Peyer's patch (tissue), 4 donors: Measurements from ENCODE around the gene DGKA. TPM values are rescaled to one million over a fixed set of nuclear protein-coding genes. Genes with fewer than 3 reads are reported as not detected.
"Not testable (repeated sequence)": the region's sequence is repeated elsewhere in the genome, so short reads cannot be mapped to it uniquely, and the experiment has no call there.

Source experiments
- DNase-seq, 3 donors: peaks; one replicate each; pipeline ENCODE4 v3.0.0-alpha.2; 2017 to 2019
- H3K27ac ChIP-seq, 4 donors: fragments of 200-600 bp; sonication (generic); one replicate each; pipeline ENCODE4 v1.5.1; 2016 to 2019
- H3K27me3 ChIP-seq, 2 donors: fragments of 200-600 bp; sonication (generic); one replicate each; pipeline ENCODE4 v1.5.1; 2019
- H3K36me3 ChIP-seq, 3 donors: fragments of 200-600 bp; sonication (generic); one replicate each; pipeline ENCODE4 v1.5.1; 2016 to 2019
- H3K4me1 ChIP-seq, 4 donors: fragments of 200-600 bp; sonication (generic); one replicate each; pipeline ENCODE4 v1.5.1; 2016 to 2019
- H3K4me3 ChIP-seq, 4 donors: fragments of 200-600 bp; sonication (generic); 1 replicate in 3 of 4; 2 replicates in 1 of 4; pipeline ENCODE4 v1.5.1; 2016 to 2019; ENCODE audit warnings: mild to moderate bottlenecking in 1 of 4
- H3K9me3 ChIP-seq, 4 donors: fragments of 200-600 bp; sonication (generic); one replicate each; pipeline ENCODE4 v1.5.1; 2016 to 2019; ENCODE audit warnings: mild to moderate bottlenecking in 1 of 4
- POLR2A ChIP-seq, 2 donors: fragments of 450-650 bp; IDR thresholded peaks; one replicate each; pipeline ENCODE4 v1.5.1; 2017; ENCODE audit warnings: antibody characterized with exemption in 2 of 2, mild to moderate bottlenecking in 2 of 2, moderate library complexity in 2 of 2
- total RNA-seq, 4 donors: library from RNA; depleted of rRNA; stranded (reverse); fragments of >200 nt; gene quantifications; one replicate each; pipeline ENCODE4 v1.1.0, GENCODE V29; 2016
- TF ChIP-seq, protein P1 (sequence below), 6 experiments: fragments of 450-650 bp in 4 of 6; fragments of 200-600 bp in 2 of 6; sonication (generic) in 1 of 6; IDR thresholded peaks; one replicate each; pipeline ENCODE4 v1.5.1; 2017 to 2019; ENCODE audit warnings: antibody characterized with exemption in 6 of 6, mild to moderate bottlenecking in 3 of 6, moderate library complexity in 1 of 6

DGKA gene
- total RNA-seq, 4 donors from 2014 or later, result 181 to 447 (median 331) TPM

DNA sequence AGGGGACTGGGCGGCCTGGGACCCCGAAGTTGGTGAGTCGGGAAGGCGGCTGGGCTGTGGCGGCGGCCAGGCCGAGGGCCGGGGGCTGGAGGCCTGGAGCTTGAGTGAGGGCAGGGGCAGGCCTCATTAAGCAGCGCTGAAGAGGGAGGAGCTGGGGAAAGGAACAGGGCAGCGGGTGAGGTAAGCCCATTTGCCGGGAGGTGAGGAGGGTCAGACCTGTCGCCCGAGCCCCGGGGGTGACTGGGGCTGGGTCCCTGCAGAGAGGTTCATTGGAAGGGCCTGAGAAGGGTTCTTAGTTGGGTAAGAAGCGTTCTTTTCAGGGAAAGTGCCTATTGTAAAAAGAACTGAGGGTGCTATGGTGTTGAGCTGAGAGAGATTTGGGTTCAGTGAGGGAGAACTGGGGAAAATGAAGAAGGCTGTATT, 43.4 kb downstream of the DGKA start:
- TF ChIP-seq, protein P1, sequence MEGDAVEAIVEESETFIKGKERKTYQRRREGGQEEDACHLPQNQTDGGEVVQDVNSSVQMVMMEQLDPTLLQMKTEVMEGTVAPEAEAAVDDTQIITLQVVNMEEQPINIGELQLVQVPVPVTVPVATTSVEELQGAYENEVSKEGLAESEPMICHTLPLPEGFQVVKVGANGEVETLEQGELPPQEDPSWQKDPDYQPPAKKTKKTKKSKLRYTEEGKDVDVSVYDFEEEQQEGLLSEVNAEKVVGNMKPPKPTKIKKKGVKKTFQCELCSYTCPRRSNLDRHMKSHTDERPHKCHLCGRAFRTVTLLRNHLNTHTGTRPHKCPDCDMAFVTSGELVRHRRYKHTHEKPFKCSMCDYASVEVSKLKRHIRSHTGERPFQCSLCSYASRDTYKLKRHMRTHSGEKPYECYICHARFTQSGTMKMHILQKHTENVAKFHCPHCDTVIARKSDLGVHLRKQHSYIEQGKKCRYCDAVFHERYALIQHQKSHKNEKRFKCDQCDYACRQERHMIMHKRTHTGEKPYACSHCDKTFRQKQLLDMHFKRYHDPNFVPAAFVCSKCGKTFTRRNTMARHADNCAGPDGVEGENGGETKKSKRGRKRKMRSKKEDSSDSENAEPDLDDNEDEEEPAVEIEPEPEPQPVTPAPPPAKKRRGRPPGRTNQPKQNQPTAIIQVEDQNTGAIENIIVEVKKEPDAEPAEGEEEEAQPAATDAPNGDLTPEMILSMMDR (IDR thresholded peaks at IDR 0.05), result no peak
- TF ChIP-seq POLR2A (IDR thresholded peaks at IDR 0.05), result no peak
- peaks cover 0 to 35% (median 2%) of the 10 kb centered on the region in 4 donors for H3K4me1 ChIP-seq
- no peaks in the 10 kb centered on the region for H3K27me3 ChIP-seq
- DNase-seq, result peak in 2 of 3 donors; percentile 20 to 70
- H3K4me3 ChIP-seq, result peak overlapping the region; percentile 71 to 100 (median 95)
- H3K36me3 ChIP-seq, result peaks cover 0 to 4% (median 0%) of the 10 kb centered on the region in 3 donors
- H3K27ac ChIP-seq, result peak overlapping the region; percentile 90 to 98 (median 94)
- H3K9me3 ChIP-seq, result no peaks in the 10 kb centered on the region

DNA sequence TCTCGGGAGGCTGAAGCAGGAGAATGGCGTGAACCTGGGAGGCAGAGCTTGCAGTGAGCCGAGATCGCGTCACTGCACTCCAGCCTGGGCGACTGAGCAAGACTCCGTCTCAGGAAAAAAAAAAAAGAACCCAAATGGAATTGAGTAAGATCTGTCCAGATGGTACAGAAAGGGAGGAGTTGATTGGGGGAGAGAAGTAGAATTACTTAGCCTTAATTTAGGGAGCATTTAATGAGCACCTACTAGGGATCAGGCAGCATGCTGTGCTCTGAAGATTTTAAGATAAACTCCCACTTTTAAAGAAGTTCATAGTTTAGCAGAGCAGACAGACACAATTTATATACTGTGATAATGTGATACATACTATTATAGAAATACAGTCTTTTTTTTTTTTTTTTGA, 47.4 kb downstream of the DGKA start:
- Histone ChIP-seq H3K4me1 (peaks cover 0 to 25% (median 2%) of the 10 kb centered on the region in 4 donors), H3K27ac (no peak overlapping the region)
- TF ChIP-seq, protein P1 (IDR thresholded peaks at IDR 0.05), result no peak
- TF ChIP-seq POLR2A (IDR thresholded peaks at IDR 0.05), result no peak

DNA sequence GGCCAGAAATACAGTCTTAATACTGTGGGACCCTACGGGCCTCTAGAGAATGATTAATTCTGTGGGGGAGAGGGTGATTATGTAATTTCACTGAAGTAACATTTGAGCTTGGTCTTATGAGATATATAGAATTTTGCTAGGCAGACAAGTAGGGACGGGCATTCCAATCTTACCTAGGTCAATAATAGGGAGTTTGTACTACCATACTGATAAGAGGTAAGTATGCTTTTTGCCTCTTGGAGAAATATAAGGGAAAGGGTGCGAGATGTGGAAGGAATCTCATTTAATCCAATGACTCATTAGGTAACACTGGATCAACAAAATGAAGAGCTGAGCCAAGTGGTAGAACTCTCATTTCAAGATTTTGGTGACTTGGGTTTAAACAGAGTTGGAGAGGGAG, 48.1 kb downstream of the DGKA start:
- Histone ChIP-seq H3K9me3 (no peaks in the 10 kb centered on the region), H3K27me3 (no peaks in the 10 kb centered on the region), H3K4me1 (peaks cover 0 to 25% (median 2%) of the 10 kb centered on the region in 4 donors), H3K36me3 (peaks cover 0 to 36% (median 0%) of the 10 kb centered on the region in 3 donors), H3K4me3 (no peak overlapping the region), H3K27ac (no peak overlapping the region)
- TF ChIP-seq, protein P1 (IDR thresholded peaks at IDR 0.05), result no peak
- no peak for TF ChIP-seq POLR2A (IDR thresholded peaks at IDR 0.05)
- DNase-seq, result no peak

More for the DNA sequence above, 47.4 kb downstream of the DGKA start:
- Histone ChIP-seq H3K27me3 (no peaks in the 10 kb centered on the region), H3K36me3 (peaks cover 0 to 30% (median 0%) of the 10 kb centered on the region in 3 donors), H3K9me3 (no peaks in the 10 kb centered on the region), H3K4me3 (no peak overlapping the region)
- DNase-seq, result no peak

DNA sequence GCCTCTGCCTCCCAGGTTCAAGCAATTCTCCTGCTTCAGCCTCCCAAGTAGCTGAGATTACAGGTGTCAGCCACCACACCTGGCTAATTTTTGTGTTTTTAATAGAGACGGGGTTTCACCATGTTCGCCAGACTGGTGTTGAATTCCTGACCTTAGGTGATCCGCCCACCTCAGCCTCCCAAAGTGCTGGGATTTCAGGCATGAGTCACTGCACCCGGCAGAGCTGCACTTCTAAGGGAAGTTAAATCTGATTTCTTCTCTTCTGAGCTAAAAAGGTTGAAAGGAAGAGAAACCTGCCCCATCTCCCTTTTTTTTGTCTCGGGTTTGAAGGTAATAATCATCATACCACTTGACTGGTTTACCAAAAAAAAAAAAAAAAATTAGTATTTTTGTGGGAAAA, 50.9 kb downstream of the DGKA start:
- DNase-seq, H3K27me3 ChIP-seq, H3K9me3 ChIP-seq, H3K27ac ChIP-seq, H3K4me1 ChIP-seq, H3K4me3 ChIP-seq: not testable (repeated sequence)
- H3K36me3 ChIP-seq, result peaks cover 0 to 55% (median 0%) of the 10 kb centered on the region in 3 donors

DNA sequence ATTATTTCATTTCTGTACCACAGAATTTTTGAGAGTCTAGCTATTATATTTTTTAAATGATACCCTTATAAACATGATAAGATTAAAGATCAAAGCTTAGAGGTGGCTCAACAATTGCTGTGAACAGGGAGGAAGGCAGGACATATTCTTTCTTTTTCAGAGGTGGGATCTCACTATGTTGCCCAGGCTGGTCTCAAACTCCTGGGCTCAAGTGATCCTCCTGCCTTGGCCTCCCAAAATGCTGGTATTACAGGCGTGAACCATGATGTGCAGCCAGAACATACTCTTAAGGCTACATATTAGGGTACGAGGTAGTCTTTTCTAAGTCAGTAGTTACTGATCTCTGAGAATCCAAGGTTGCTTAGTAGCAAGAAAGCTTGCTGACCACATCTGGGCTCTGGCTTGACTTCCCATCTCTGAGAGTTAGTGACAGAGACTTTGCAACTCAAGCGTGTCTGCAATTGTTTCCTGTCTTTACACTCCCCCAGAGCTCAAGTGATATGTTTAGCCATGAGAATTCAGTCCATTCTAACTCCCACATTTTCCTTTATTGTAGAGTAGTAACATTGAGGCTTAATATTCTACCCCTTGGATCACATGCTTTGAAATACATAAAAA, 51.5 kb downstream of the DGKA start:
- no peak for TF ChIP-seq POLR2A (IDR thresholded peaks at IDR 0.05)
- H3K4me1 ChIP-seq, result peaks cover 0 to 4% (median 0%) of the 10 kb centered on the region in 4 donors

DNA sequence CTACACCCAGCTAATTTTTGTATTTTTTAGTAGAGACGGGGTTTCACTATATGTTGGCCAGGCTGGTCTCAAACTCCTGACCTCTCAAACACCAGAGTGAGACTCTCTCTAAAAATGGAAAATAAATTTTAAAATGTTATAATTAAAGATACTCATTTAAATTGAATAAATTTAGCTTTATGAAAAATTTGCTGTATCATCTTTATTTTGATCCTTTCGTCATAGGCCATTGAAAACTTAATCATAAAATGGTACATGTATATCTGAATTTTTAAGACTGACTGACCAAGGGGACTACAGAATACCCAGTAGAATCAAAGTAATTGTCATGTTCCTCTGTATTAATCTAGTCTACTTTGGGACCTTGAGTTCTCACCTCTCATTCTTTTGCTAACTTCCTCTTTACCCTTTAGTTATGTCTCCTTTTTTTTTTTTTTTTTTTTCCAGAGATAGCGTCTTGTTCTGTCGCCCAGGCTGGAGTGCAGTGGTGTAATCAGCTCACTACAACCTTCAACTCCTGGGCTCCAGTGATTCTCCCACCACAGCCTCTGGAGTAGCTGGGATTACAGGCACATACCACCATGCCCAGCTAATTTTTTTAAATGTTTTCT, 52.4 kb downstream of the DGKA start:
- peaks cover 0 to 69% (median 0%) of the 10 kb centered on the region in 3 donors for H3K36me3 ChIP-seq

More for the DNA sequence above, 51.5 kb downstream of the DGKA start:
- Histone ChIP-seq H3K9me3 (no peaks in the 10 kb centered on the region), H3K36me3 (peaks cover 0 to 60% (median 0%) of the 10 kb centered on the region in 3 donors), H3K27ac (no peak overlapping the region), H3K4me3 (no peak overlapping the region), H3K27me3 (no peaks in the 10 kb centered on the region)
- DNase-seq, result peak in 1 of 3 donors; percentile 38

More for the DNA sequence above, 52.4 kb downstream of the DGKA start:
- Histone ChIP-seq H3K9me3 (no peaks in the 10 kb centered on the region), H3K27me3 (no peaks in the 10 kb centered on the region), H3K4me3 (no peak overlapping the region), H3K4me1 (no peaks in the 10 kb centered on the region), H3K27ac (no peak overlapping the region)
- DNase-seq, result no peak
- TF ChIP-seq POLR2A (IDR thresholded peaks at IDR 0.05), result no peak
- TF ChIP-seq, protein P1 (IDR thresholded peaks at IDR 0.05), result no peak
